ENCODE measurements around the gene KRTAP12-4.
"Not testable (repeated sequence)": the region's sequence is repeated elsewhere in the genome, so short reads cannot be mapped to it uniquely, and the experiment has no call there.

The KRTAP12-4 gene, protein sequence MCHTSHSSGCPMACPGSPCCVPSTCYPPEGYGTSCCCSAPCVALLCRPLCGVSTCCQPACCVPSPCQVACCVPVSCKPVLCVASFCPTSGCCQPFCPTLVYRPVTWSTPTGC

GRCh38 chr21:44654576-44655175, at the start of gene KRTAP12-4:
Gene KRTAP12-4, minus strand, starts transcription at chr21:44654659. Its CDS starts 45 bp downstream, at chr21:44654614.
- Mint-ChIP-seq H3K4me1 (peaks cover 66% of the 10 kb centered on the region), H3K4me3 (peak within 1 kb of the TSS; percentile 71), H3K27me3 (no peaks in the 10 kb centered on the region), H3K36me3 (ENCODE audit: insufficient read depth) (peaks cover 18% of the 10 kb centered on the region), H3K27ac (ENCODE audit: low read depth) (peak within 1 kb of the TSS; percentile 95), H3K9me3 (peaks cover 13% of the 10 kb centered on the region)
- DNase-seq (ENCODE audit: low spot score in 2 of 2) (no peak), ATAC-seq (replicated peaks; ENCODE audit: extremely low read depth, poor library complexity, severe bottlenecking) (no peak)

DNA sequence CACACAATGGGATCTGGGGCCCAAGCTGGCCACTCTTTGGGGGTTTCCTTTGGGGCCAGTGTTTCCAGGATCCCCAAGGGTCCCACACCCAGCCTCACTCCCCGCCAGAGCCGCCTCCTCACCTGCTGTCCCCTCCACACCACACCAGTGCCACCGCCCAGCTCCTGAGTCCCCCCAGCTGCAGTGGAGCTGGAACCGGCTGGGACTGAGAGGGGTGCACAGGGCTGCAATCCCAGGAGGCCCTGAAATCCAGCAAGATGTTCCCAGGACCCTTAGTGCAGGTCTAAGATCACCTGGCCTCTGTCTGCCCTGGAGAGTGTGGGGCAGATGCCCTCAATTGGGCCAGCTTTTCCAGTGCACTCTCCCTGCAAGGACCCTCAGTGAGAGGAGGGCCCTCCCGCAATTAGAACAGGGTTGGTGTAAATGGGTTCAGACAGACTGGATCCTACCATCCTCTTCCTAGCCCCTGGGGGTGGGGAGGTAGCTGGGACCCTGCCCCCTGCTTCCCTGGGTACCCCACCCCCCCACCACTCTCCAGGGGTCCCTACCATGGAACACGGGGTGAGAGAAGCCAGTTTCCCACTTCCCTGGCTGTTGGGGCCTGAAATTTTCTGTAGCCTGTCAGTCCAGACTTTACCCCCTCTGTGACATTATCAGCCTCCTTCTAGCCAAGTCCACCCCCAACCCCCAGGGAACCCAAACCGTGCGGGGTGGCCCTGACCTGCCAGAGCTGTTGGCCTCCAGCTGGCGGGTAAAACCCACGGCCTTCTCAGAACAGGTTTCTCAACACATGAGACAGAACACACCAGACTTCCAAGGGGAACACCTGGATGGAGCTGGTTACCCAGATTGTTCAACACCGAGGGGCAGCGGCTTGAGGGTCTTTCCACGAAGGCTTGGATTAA, 49.5 kb upstream of the KRTAP12-4 start:
- H3K4me3 Mint-ChIP-seq, result no peak overlapping the region
- DNase-seq (ENCODE audit: low spot score in 2 of 2) (peak in 1 of 2 donors; percentile 7), ATAC-seq (replicated peaks; ENCODE audit: extremely low read depth, poor library complexity, severe bottlenecking) (no peak)
- no peak overlapping the region for H3K27ac Mint-ChIP-seq (ENCODE audit: low read depth)
- peaks cover 5% of the 10 kb centered on the region for H3K36me3 Mint-ChIP-seq (ENCODE audit: insufficient read depth)
- H3K9me3 Mint-ChIP-seq, result peaks cover 4% of the 10 kb centered on the region
- H3K4me1 Mint-ChIP-seq, result peaks cover 5% of the 10 kb centered on the region
- peaks cover 100% of the 10 kb centered on the region for H3K27me3 Mint-ChIP-seq

GRCh38 chr21:44702973-44703730, 48.7 kb upstream of the KRTAP12-4 start:
- peak in 1 of 2 donors; percentile 1 for DNase-seq (ENCODE audit: low spot score in 2 of 2)
- H3K27me3 Mint-ChIP-seq, result peaks cover 100% of the 10 kb centered on the region
- ATAC-seq (replicated peaks; ENCODE audit: extremely low read depth, poor library complexity, severe bottlenecking), result no peak
- no peak overlapping the region for H3K4me3 Mint-ChIP-seq
- H3K9me3 Mint-ChIP-seq, result peaks cover 4% of the 10 kb centered on the region
- H3K27ac Mint-ChIP-seq (ENCODE audit: low read depth), result no peak overlapping the region
- peaks cover 5% of the 10 kb centered on the region for H3K36me3 Mint-ChIP-seq (ENCODE audit: insufficient read depth)
- peaks cover 9% of the 10 kb centered on the region for H3K4me1 Mint-ChIP-seq

DNA sequence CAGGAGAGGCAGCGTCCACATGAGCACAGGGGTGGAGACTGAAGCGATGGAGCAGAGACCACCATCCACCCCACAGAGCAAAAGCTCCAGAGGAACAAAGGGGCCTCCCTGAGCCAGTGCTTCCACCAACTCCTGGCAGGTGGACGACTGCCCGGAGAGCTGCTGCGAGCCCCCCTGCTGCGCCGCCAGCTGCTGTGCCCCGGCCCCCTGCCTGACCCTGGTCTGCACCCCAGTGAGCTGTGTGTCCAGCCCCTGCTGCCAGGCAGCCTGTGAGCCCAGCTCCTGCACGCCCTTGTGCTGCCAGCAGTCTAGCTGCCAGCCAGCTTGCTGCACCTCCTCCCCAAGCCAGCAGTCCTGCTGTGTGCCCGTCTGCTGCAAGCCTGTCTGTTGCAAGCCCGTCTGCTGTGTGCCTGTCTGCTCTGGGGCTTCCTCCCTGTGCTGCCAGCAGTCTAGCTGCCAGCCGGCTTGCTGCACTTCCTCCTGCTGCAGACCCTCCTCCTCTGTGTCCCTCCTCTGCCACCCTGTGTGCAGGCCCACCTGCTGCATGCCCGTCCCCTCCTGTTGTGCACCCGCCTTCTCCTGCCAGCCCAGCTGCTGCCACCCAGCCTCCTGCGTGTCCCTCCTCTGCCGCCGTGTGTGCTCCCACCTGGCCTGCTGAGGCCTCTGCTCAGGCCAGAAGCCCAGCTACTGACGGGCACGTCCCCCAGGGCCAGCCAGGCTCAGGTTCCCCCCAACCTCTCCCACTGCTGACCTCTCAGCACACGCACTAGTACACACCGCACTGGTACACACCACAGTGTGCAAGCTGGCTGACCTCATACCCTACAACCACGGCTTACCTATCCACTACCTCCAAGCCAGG, 47.9 kb upstream of the KRTAP12-4 start:
- Mint-ChIP-seq H3K4me3 (no peak overlapping the region), H3K36me3 (ENCODE audit: insufficient read depth) (peaks cover 2% of the 10 kb centered on the region), H3K4me1 (peaks cover 17% of the 10 kb centered on the region), H3K27ac (ENCODE audit: low read depth) (no peak overlapping the region), H3K27me3 (peaks cover 100% of the 10 kb centered on the region), H3K9me3 (peaks cover 4% of the 10 kb centered on the region)
- no peak for ATAC-seq (replicated peaks; ENCODE audit: extremely low read depth, poor library complexity, severe bottlenecking)
- DNase-seq (ENCODE audit: low spot score in 2 of 2), result peak in 1 of 2 donors; percentile 13

- Mint-ChIP-seq H3K4me3 (no peak overlapping the region), H3K4me1 (peaks cover 20% of the 10 kb centered on the region), H3K9me3 (peaks cover 4% of the 10 kb centered on the region), H3K36me3 (ENCODE audit: insufficient read depth) (peaks cover 2% of the 10 kb centered on the region), H3K27me3 (peaks cover 100% of the 10 kb centered on the region), H3K27ac (ENCODE audit: low read depth) (no peak overlapping the region)
- peak in 1 of 2 donors; percentile 12 for DNase-seq (ENCODE audit: low spot score in 2 of 2)
- no peak for ATAC-seq (replicated peaks; ENCODE audit: extremely low read depth, poor library complexity, severe bottlenecking)
Observed at GRCh38 chr21:44701541-44701940, 47.1 kb upstream of the KRTAP12-4 start.

DNA sequence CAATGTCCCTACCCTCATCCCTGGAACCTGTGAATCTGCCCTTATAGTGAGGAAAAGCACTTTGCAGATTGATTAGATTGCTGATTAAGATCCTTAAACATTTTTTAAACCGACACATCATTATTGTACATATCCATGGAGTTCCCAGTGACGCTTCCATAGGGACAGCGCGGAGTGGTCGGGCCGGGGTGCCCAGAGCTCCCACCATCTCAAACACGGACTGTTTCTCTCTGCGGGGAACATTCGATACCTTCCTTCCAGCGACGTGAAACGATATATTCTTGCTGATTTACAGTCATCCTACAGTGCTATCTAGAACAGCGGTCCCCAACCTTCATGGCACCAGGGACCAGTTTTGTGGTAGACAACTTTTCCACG, 46.6 kb upstream of the KRTAP12-4 start:
- H3K27ac Mint-ChIP-seq (ENCODE audit: low read depth), result no peak overlapping the region
- H3K36me3 Mint-ChIP-seq (ENCODE audit: insufficient read depth), result peaks cover 2% of the 10 kb centered on the region
- peaks cover 19% of the 10 kb centered on the region for H3K4me1 Mint-ChIP-seq
- H3K27me3 Mint-ChIP-seq, result peaks cover 100% of the 10 kb centered on the region
- DNase-seq (ENCODE audit: low spot score in 2 of 2) (peak in 1 of 2 donors; percentile 4), ATAC-seq (replicated peaks; ENCODE audit: extremely low read depth, poor library complexity, severe bottlenecking) (no peak)
- peaks cover 4% of the 10 kb centered on the region for H3K9me3 Mint-ChIP-seq
- H3K4me3 Mint-ChIP-seq, result no peak overlapping the region

- ATAC-seq (replicated peaks; ENCODE audit: extremely low read depth, poor library complexity, severe bottlenecking) (no peak), DNase-seq (ENCODE audit: low spot score in 2 of 2) (peak in 1 of 2 donors; percentile 8)
- H3K36me3 Mint-ChIP-seq (ENCODE audit: insufficient read depth), result peaks cover 2% of the 10 kb centered on the region
- peaks cover 15% of the 10 kb centered on the region for H3K4me1 Mint-ChIP-seq
- no peak overlapping the region for H3K27ac Mint-ChIP-seq (ENCODE audit: low read depth)
- no peaks in the 10 kb centered on the region for H3K9me3 Mint-ChIP-seq
- H3K4me3 Mint-ChIP-seq, result no peak overlapping the region
- peaks cover 95% of the 10 kb centered on the region for H3K27me3 Mint-ChIP-seq
Observed at GRCh38 chr21:44700101-44701022, 45.9 kb upstream of the KRTAP12-4 start.

DNA sequence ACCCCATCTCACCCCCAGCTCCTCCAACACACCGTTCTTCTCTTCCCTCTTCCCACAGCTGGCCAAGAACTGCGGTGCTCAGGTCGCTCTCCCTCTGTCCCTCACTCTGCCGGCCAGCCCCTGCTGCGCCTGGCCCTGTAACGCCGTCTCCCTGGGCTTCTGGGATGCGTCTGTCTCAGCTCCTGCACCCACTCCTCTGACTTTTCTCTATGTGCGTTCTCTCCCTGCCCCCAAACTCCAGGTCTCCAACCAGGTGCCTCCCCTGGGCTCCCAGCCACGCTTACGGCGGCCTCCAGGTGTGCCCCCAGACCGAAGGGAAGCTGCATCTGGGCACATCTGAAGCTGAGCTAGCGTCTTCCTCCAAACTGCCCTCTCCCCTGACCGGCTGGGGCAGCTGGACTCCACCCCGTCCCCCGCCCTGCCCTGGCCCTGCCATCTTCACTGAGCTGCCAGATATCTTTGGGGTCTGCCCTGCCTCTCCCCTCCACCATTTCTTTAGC, 45.1 kb upstream of the KRTAP12-4 start:
- peaks cover 2% of the 10 kb centered on the region for H3K36me3 Mint-ChIP-seq (ENCODE audit: insufficient read depth)
- no peak for DNase-seq (ENCODE audit: low spot score in 2 of 2)

GRCh38 chr21:44697811-44698734, 43.6 kb upstream of the KRTAP12-4 start:
- H3K4me1 Mint-ChIP-seq, result peaks cover 15% of the 10 kb centered on the region
- DNase-seq (ENCODE audit: low spot score in 2 of 2) (no peak), ATAC-seq (replicated peaks; ENCODE audit: extremely low read depth, poor library complexity, severe bottlenecking) (no peak)
- no peak overlapping the region for H3K4me3 Mint-ChIP-seq
- H3K27me3 Mint-ChIP-seq, result peaks cover 72% of the 10 kb centered on the region
- H3K27ac Mint-ChIP-seq (ENCODE audit: low read depth), result peak overlapping the region; percentile 33
- no peaks in the 10 kb centered on the region for H3K9me3 Mint-ChIP-seq
- H3K36me3 Mint-ChIP-seq (ENCODE audit: insufficient read depth), result peaks cover 2% of the 10 kb centered on the region

More for the DNA sequence above, 45.1 kb upstream of the KRTAP12-4 start:
- Mint-ChIP-seq H3K4me3 (no peak overlapping the region), H3K27me3 (peaks cover 86% of the 10 kb centered on the region), H3K9me3 (no peaks in the 10 kb centered on the region), H3K27ac (ENCODE audit: low read depth) (no peak overlapping the region), H3K4me1 (peaks cover 15% of the 10 kb centered on the region)
- ATAC-seq (replicated peaks; ENCODE audit: extremely low read depth, poor library complexity, severe bottlenecking), result no peak

DNA sequence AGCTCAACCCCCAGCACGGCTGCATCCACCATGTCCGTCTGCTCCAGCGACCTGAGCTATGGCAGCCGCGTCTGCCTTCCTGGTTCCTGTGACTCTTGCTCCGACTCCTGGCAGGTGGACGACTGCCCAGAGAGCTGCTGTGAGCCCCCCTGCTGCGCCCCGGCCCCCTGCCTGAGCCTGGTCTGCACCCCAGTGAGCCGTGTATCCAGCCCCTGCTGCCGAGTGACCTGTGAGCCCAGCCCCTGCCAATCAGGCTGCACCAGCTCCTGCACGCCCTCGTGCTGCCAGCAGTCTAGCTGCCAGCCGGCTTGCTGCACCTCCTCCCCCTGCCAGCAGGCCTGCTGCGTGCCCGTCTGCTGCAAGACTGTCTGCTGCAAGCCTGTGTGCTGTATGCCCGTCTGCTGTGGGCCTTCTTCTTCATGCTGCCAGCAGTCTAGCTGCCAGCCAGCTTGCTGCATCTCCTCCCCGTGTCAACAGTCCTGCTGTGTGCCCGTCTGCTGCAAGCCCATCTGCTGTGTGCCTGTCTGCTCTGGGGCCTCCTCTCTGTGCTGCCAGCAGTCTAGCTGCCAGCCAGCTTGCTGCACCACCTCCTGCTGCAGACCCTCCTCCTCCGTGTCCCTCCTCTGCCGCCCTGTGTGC, 42.8 kb upstream of the KRTAP12-4 start, which contains the start of gene KRTAP10-12:
TSS of gene KRTAP10-12 (plus strand) at position 1 of the 639 bp plus-strand sequence. CDS start at position 31, 30 bp downstream.
- Mint-ChIP-seq H3K27me3 (peaks cover 64% of the 10 kb centered on the region), H3K27ac (ENCODE audit: low read depth) (peak within 1 kb of the TSS; percentile 44), H3K4me1 (peaks cover 15% of the 10 kb centered on the region)
- peak in 1 of 2 donors; percentile 12 for DNase-seq (ENCODE audit: low spot score in 2 of 2)
- H3K36me3 Mint-ChIP-seq (ENCODE audit: insufficient read depth); H3K4me3 Mint-ChIP-seq; H3K9me3 Mint-ChIP-seq; ATAC-seq (replicated peaks; ENCODE audit: extremely low read depth, poor library complexity, severe bottlenecking): not testable (repeated sequence)
